ENCODE measurements around the gene PRR30. TPM values are rescaled to one million over a fixed set of nuclear protein-coding genes. Genes with fewer than 3 reads are reported as not detected.
"Not testable (repeated sequence)": the region's sequence is repeated elsewhere in the genome, so short reads cannot be mapped to it uniquely, and the experiment has no call there.

Gene PRR30
- total RNA-seq, 1 experiment from 2014 or later: not detected

DNA sequence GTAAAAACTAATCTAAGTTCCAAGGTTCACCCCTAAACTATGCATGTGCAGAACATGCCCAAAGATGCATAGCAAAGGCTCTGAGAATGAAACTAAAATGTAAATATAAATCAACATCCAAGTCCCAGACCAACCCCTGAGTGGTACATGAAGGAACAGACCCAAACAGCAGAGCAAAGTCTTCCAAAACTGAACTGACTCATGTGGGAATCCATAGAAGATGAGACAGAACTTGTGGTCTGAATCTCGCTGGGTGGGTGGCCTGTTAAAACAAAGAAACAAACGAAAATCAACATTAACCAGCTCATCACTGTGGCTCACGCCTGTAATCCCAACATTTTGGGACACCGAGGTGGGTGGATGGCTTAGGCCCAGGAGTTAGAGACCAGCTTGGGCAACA, 43.1 kb upstream of the PRR30 start:
- Mint-ChIP-seq H3K4me3 (ENCODE audit: unreplicated experiment) (no peak overlapping the region), H3K9me3 (ENCODE audit: unreplicated experiment) (no peaks in the 10 kb centered on the region), H3K27me3 (ENCODE audit: insufficient read depth, unreplicated experiment) (no peaks in the 10 kb centered on the region), H3K4me1 (ENCODE audit: insufficient read depth, unreplicated experiment) (peaks cover 11% of the 10 kb centered on the region), H3K27ac (ENCODE audit: low read depth, unreplicated experiment) (no peak overlapping the region), H3K36me3 (ENCODE audit: insufficient read depth, unreplicated experiment) (no peaks in the 10 kb centered on the region)
- intact Hi-C loops (cut with micrococcal nuclease): no loop called here
- ChIA-PET POLR2A (no interaction called here), CTCF (interaction anchor here (5.3 kb wide), 1 partner anchor 12 kb away, joined by 27 read pairs; no protein-coding TSS in a partner anchor)
- peak; percentile 8 for DNase-seq (ENCODE audit: unreplicated experiment)
- BruUV-seq (replicated peaks): no TSS peak
- TF ChIP-seq, protein P1, sequence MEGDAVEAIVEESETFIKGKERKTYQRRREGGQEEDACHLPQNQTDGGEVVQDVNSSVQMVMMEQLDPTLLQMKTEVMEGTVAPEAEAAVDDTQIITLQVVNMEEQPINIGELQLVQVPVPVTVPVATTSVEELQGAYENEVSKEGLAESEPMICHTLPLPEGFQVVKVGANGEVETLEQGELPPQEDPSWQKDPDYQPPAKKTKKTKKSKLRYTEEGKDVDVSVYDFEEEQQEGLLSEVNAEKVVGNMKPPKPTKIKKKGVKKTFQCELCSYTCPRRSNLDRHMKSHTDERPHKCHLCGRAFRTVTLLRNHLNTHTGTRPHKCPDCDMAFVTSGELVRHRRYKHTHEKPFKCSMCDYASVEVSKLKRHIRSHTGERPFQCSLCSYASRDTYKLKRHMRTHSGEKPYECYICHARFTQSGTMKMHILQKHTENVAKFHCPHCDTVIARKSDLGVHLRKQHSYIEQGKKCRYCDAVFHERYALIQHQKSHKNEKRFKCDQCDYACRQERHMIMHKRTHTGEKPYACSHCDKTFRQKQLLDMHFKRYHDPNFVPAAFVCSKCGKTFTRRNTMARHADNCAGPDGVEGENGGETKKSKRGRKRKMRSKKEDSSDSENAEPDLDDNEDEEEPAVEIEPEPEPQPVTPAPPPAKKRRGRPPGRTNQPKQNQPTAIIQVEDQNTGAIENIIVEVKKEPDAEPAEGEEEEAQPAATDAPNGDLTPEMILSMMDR (IDR thresholded peaks at IDR 0.05; ENCODE audit: unreplicated experiment): no peak

DNA sequence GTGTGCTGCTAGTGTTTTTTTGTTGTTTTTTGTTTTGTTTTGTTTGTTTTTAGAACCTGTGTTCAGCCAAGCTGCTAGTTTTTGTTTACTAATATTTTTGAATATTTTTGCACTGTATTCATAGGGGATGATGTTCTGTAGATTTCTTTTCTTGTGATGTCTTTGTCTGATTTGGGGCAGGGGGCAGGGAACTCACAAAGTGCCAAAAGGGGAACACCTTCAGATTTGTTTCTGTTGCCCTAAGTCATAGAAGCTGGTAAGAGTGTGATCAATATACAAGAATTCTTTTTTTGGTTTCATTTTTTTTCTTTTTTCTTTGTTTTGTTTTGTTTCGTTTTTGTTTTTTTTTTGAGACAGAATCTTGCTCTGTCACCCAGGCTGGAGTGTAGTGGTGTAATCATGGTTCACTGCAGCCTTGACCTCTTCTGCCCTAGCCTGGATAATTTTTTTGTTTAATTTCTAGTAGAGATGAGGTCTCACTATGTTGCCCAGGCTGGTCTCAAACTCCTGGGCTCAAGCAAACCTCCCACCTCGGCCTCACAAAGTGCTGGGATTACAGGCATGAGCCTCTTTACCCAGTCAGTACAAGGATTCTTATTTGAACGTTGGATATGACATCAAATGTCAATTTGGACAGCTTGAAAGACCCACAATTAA, 40.3 kb upstream of the PRR30 start:
- DNase-seq (ENCODE audit: unreplicated experiment): no peak
- intact Hi-C loops (cut with micrococcal nuclease): no loop called here
- H3K27me3 Mint-ChIP-seq (ENCODE audit: insufficient read depth, unreplicated experiment): no peaks in the 10 kb centered on the region
- ChIA-PET CTCF (interaction anchor here (1.5 kb wide), 1 partner anchor 10 kb away, joined by 7 read pairs; no protein-coding TSS in a partner anchor), POLR2A (interaction anchor here (0.6 to 0.7 kb wide), 2 partner anchors 27 to 35 kb away, joined by 3 to 4 read pairs; no protein-coding TSS in a partner anchor)
- no peaks in the 10 kb centered on the region for H3K36me3 Mint-ChIP-seq (ENCODE audit: insufficient read depth, unreplicated experiment)
- no TSS peak for BruUV-seq (replicated peaks)
- H3K4me1 Mint-ChIP-seq (ENCODE audit: insufficient read depth, unreplicated experiment): peaks cover 11% of the 10 kb centered on the region
- H3K9me3 Mint-ChIP-seq (ENCODE audit: unreplicated experiment): no peaks in the 10 kb centered on the region
- TF ChIP-seq, protein P1 (IDR thresholded peaks at IDR 0.05; ENCODE audit: unreplicated experiment): no peak
- no peak overlapping the region for H3K27ac Mint-ChIP-seq (ENCODE audit: low read depth, unreplicated experiment)
- no peak overlapping the region for H3K4me3 Mint-ChIP-seq (ENCODE audit: unreplicated experiment)

DNA sequence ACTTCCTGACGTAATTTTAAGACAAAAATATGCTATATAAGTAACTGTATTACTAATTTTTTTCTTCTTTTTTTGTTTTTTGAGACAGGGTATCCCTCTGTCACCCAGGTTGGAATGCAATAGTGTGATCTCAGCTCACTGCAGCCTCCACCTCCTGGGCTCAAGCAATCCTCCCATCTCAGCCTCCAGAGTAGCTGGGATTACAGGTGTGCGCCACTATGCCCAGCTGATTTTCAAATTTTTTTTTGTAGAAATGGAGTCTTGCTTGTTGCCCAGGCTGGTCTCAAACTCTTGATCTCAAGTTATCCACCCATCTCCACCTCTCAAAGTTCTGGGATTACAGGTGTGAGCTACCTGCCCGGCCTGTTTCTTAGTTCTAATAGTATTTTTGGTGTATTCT, 39.3 kb upstream of the PRR30 start:
- Mint-ChIP-seq H3K4me1 (ENCODE audit: insufficient read depth, unreplicated experiment) (peaks cover 6% of the 10 kb centered on the region), H3K9me3 (ENCODE audit: unreplicated experiment) (no peaks in the 10 kb centered on the region), H3K36me3 (ENCODE audit: insufficient read depth, unreplicated experiment) (no peaks in the 10 kb centered on the region), H3K4me3 (ENCODE audit: unreplicated experiment) (no peak overlapping the region), H3K27me3 (ENCODE audit: insufficient read depth, unreplicated experiment) (no peaks in the 10 kb centered on the region), H3K27ac (ENCODE audit: low read depth, unreplicated experiment) (no peak overlapping the region)
- ChIA-PET POLR2A (interaction anchor here (0.6 kb wide), 1 partner anchor 44 kb away, joined by 3 read pairs; no protein-coding TSS in a partner anchor), CTCF (interaction anchor here (0.7 to 1.5 kb wide), 2 partner anchors 9 to 125 kb away, joined by 3 to 7 read pairs; no protein-coding TSS in a partner anchor)
- BruUV-seq (replicated peaks): no TSS peak
- intact Hi-C loops (cut with micrococcal nuclease): no loop called here
- DNase-seq (ENCODE audit: unreplicated experiment): no peak
- TF ChIP-seq, protein P1 (IDR thresholded peaks at IDR 0.05; ENCODE audit: unreplicated experiment): no peak

DNA sequence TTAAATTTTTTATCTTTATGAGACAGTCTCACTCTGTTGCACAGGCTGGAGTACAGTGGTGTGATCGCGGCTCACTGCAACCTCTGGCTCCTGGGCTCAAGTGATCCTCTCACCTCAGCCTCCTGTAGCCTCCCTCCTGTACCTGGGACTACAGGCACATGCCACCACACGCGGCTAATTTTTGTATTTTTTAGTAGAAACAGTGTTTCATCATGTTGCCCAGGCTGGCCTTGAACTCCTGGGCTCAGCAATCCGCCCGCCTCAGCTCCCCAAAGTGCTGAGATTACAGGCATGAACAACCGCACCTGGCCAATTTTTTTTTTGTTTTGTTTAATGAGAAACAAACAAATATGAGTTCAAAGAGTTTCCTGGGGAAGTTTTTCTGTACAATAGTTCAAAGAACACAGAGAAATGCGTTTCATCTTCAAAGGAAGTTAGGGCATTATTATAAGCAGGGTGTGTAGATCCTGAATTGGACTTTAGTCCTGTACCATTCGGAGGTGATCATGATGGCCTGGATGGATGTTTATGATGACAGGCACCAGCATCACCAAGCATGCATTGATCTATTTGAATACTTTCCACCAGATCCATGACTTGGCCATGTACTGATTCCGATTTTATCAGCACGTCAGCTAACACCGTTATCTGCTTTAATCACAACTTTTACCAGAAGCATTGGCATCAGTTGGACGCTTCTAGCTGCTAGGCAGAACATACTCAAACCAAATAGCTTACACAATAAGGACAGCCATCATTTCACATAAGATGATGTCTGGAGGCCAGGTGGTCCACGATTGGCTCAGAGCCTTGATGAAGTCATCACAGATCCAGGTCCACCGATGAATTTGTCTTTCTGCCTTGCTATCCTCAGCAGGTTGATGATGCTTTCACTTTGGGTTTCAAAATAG, 38.5 kb upstream of the PRR30 start:
- no peak for DNase-seq (ENCODE audit: unreplicated experiment)
- TF ChIP-seq, protein P1 (IDR thresholded peaks at IDR 0.05; ENCODE audit: unreplicated experiment): no peak
- Mint-ChIP-seq H3K36me3 (ENCODE audit: insufficient read depth, unreplicated experiment) (no peaks in the 10 kb centered on the region), H3K9me3 (ENCODE audit: unreplicated experiment) (no peaks in the 10 kb centered on the region), H3K27me3 (ENCODE audit: insufficient read depth, unreplicated experiment) (no peaks in the 10 kb centered on the region), H3K4me3 (ENCODE audit: unreplicated experiment) (no peak overlapping the region), H3K4me1 (ENCODE audit: insufficient read depth, unreplicated experiment) (peaks cover 6% of the 10 kb centered on the region), H3K27ac (ENCODE audit: low read depth, unreplicated experiment) (no peak overlapping the region)
- ChIA-PET POLR2A (interaction anchor here (0.6 kb wide), 1 partner anchor 45 kb away, joined by 3 read pairs; no protein-coding TSS in a partner anchor), CTCF (interaction anchor here (0.5 to 1.5 kb wide), 5 partner anchors 8 to 133 kb away, joined by 3 to 7 read pairs (median 3); no protein-coding TSS in a partner anchor)
- intact Hi-C loops (cut with micrococcal nuclease): no loop called here
- no TSS peak for BruUV-seq (replicated peaks)

DNA sequence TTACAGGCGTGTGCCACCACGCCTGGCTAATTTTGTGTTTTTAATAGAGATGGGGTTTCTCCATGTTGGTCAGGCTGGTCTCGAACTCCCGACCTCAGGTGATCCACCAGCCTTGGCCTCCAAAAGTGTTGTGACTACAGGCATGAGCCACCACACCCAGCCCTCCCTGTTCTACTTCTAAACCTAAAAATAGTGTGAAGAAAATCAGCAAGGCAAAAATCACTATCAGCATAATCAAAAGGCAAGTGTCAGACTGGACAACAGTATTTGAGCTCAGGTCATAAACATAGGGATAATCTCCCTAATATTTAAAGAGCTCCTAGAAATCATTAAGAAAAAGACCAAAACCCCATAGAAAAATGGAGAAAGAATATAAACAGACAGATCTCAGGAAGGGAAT, 36.6 kb upstream of the PRR30 start:
- H3K4me1 Mint-ChIP-seq (ENCODE audit: insufficient read depth, unreplicated experiment); H3K9me3 Mint-ChIP-seq (ENCODE audit: unreplicated experiment); BruUV-seq (replicated peaks); H3K27me3 Mint-ChIP-seq (ENCODE audit: insufficient read depth, unreplicated experiment); H3K4me3 Mint-ChIP-seq (ENCODE audit: unreplicated experiment); H3K36me3 Mint-ChIP-seq (ENCODE audit: insufficient read depth, unreplicated experiment); POLR2A ChIA-PET; H3K27ac Mint-ChIP-seq (ENCODE audit: low read depth, unreplicated experiment); DNase-seq (ENCODE audit: unreplicated experiment); intact Hi-C loops (cut with micrococcal nuclease): not testable (repeated sequence)
- CTCF ChIA-PET: interaction anchor here (0.6 to 1.0 kb wide), 4 partner anchors 30 to 253 kb away, joined by 3 to 4 read pairs (median 3); no protein-coding TSS in a partner anchor
